B cell (primary cell): Measurements from ENCODE around the gene DIPK2A. TPM values are rescaled to one million over a fixed set of nuclear protein-coding genes. Genes with fewer than 3 reads are reported as not detected.

ENCODE experiments used
- ATAC-seq: fragments of 200-7000 bp; cut with Tn5 transposase; one replicate; pipeline ENCODE4 v1.10.0; 2021; ENCODE audit warnings: low read depth, mild to moderate bottlenecking, moderate number of reproducible peaks, moderate library complexity
- CTCF ChIA-PET: fragments of 350-600 bp; sonication (Branson Sonifier 250); formaldehyde crosslinking; loops from one replicate; lab custom pipeline; 2021; ENCODE audit warnings: antibody characterized with exemption, inconsistent platforms; lab: Charles Lee
- POLR2A ChIA-PET: fragments of 350-600 bp; sonication (Branson Sonifier 250); formaldehyde crosslinking; loops from one replicate; lab custom pipeline; 2021; ENCODE audit warnings: antibody characterized with exemption; lab: Charles Lee
- DNase-seq: peaks from one replicate; pipeline ENCODE4 v3.0.0; 2013
- H2AFZ ChIP-seq: 2 replicates; pipeline ENCODE4 v1.6.1; 2012; ENCODE audit warnings: mild to moderate bottlenecking, low read depth, low read length; ENCODE audit not compliant: insufficient read depth, poor library complexity, severe bottlenecking
- H3K27ac ChIP-seq, 2 donors: 1 replicate in 1 of 2; 2 replicates in 1 of 2; pipeline ENCODE4 v1.5.1; 2012 to 2013; ENCODE audit warnings: low read length in 2 of 2, mild to moderate bottlenecking in 2 of 2, moderate library complexity in 1 of 2
- H3K27me3 ChIP-seq, 4 experiments: fragments of 200-600 bp in 1 of 4; sonication (generic) in 1 of 4; replicated peaks in 1 of 4; 1 replicate in 2 of 4; 2 replicates in 2 of 4; pipeline versions ENCODE4 v1.6.1 to v1.7.0; 2013 to 2016; ENCODE audit warnings: low read length in 3 of 4, mild to moderate bottlenecking in 2 of 4, mixed read lengths in 1 of 4, moderate library complexity in 1 of 4; ENCODE audit not compliant: insufficient read depth in 4 of 4, control insufficient read depth in 3 of 4; ENCODE audit errors: control extremely low read depth in 1 of 4
- H3K36me3 ChIP-seq, 2 experiments: replicated peaks in 1 of 2; 1 replicate in 1 of 2; 2 replicates in 1 of 2; pipeline versions ENCODE4 v1.6.1 to v1.7.1; 2013; ENCODE audit warnings: low read length in 1 of 2; ENCODE audit not compliant: insufficient read depth in 2 of 2, control insufficient read depth in 1 of 2; ENCODE audit errors: control extremely low read depth in 1 of 2, extremely low read depth in 1 of 2
- H3K4me1 ChIP-seq, 2 donors: fragments of 200-600 bp in 1 of 2; sonication (generic) in 1 of 2; 1 replicate in 1 of 2; 2 replicates in 1 of 2; pipeline versions ENCODE4 v1.5.1 to v1.6.1; 2013 to 2017; ENCODE audit warnings: low read length in 2 of 2; ENCODE audit not compliant: control insufficient read depth in 2 of 2, insufficient read depth in 2 of 2
- H3K4me2 ChIP-seq: replicated peaks from 2 replicates; pipeline ENCODE3; 2012; ENCODE audit warnings: mild to moderate bottlenecking, low read depth, low read length; ENCODE audit not compliant: poor library complexity, severe bottlenecking
- H3K4me3 ChIP-seq, 5 experiments: fragments of 200-600 bp in 1 of 5; sonication (generic) in 1 of 5; 1 replicate in 3 of 5; 2 replicates in 2 of 5; pipeline versions ENCODE4 v1.5.1 to v1.7.0; 2011 to 2016; ENCODE audit warnings: low read length in 4 of 5, mild to moderate bottlenecking in 4 of 5, low read depth in 2 of 5, control low read depth in 1 of 5, moderate library complexity in 1 of 5; ENCODE audit not compliant: insufficient read depth in 1 of 5; ENCODE audit errors: control extremely low read depth in 1 of 5, extremely low read depth in 1 of 5
- H3K79me2 ChIP-seq: fragments of 200-600 bp; sonication (generic); one replicate; pipeline ENCODE4 v1.6.0; 2016; ENCODE audit warnings: low read length; ENCODE audit not compliant: control insufficient read depth, insufficient read depth
- H3K9ac ChIP-seq: fragments of 200-600 bp; sonication (generic); 2 replicates; pipeline ENCODE4 v1.6.1; 2017; ENCODE audit warnings: mild to moderate bottlenecking, low read length, moderate library complexity
- H3K9me3 ChIP-seq, 3 donors: one replicate each; pipeline versions ENCODE4 v1.6.1 to v1.7.1; 2013; ENCODE audit warnings: low read length in 2 of 3; ENCODE audit not compliant: control insufficient read depth in 2 of 3, insufficient read depth in 1 of 3; ENCODE audit errors: control extremely low read depth in 1 of 3
- H4K20me1 ChIP-seq: 2 replicates; pipeline ENCODE4 v1.6.0; 2012; ENCODE audit warnings: mild to moderate bottlenecking, low read length; ENCODE audit not compliant: insufficient read depth, control insufficient read depth, poor library complexity, severe bottlenecking
- H3K27ac Mint-ChIP-seq: one replicate; pipeline ENCODE4 v1.8.0; 2021; ENCODE audit warnings: mixed read lengths
- H3K27me3 Mint-ChIP-seq: one replicate; pipeline ENCODE4 v1.8.0; 2021; ENCODE audit warnings: mixed read lengths
- H3K4me1 Mint-ChIP-seq: one replicate; pipeline ENCODE4 v1.8.0; 2021; ENCODE audit warnings: mixed read lengths
- H3K4me3 Mint-ChIP-seq: one replicate; pipeline ENCODE4 v1.8.0; 2021; ENCODE audit warnings: mixed read lengths
- H3K9me3 Mint-ChIP-seq: one replicate; pipeline ENCODE4 v1.8.0; 2022; ENCODE audit warnings: mixed read lengths; ENCODE audit not compliant: insufficient read depth
- EZH2 ChIP-seq: IDR thresholded peaks from 2 replicates; pipeline ENCODE4 v1.6.1; 2012; ENCODE audit warnings: borderline replicate concordance, low read depth, mild to moderate bottlenecking, moderate library complexity, low read length; ENCODE audit not compliant: insufficient read depth, poor library complexity, severe bottlenecking
- intact Hi-C: fragments of 100-400 bp; cut with micrococcal nuclease; formaldehyde crosslinking; loops from one replicate; pipeline ENCODE4 v1.10.0; 2022
- polyA plus RNA-seq: library from polyadenylated mRNA; depleted of rRNA; stranded (reverse); fragments of >200 nt; gene quantifications from 2 replicates; pipeline ENCODE4 v1.2.3, GENCODE V29; 2012
- total RNA-seq, 2 donors: library from RNA; stranded (reverse); fragments of 120-200 nt in 1 of 2; gene quantifications; 1 replicate in 1 of 2; 2 replicates in 1 of 2; pipeline versions ENCODE4 v1.2.3 to v1.2.4, GENCODE V29; 2013 to 2022
- TF ChIP-seq, protein P1 (sequence below): fragments of 200-600 bp; IDR thresholded peaks from one replicate; pipeline ENCODE4 v1.8.0; 2022; ENCODE audit warnings: antibody characterized with exemption, mild to moderate bottlenecking

The DIPK2A gene
- total and polyA plus RNA-seq, 2 donors (not counting 1 experiment from before 2014, with no cell fraction given), result 16.3 to 55.3 TPM

DNA sequence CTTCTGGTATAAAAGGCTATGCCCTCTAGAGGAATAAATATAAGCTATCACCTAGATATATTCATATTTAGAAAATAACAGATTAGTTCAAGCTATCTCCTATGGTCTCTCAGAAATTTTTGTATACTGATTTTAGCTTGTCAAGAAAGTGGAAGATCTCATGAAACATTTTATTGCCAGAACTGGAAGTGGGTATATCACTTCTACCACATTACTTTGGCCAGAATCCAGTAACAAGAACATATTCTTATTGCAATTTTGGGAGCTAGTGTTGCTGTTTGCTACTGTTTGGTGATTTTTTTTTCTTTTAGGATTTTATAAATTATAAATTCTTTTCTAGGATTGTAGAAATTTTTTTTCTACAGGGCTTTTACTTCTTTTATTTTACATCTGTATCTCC is 14.2 kb upstream of the DIPK2A start:
- no peak overlapping the region for H3K27ac ChIP-seq
- peaks cover 3% of the 10 kb centered on the region for H3K4me1 Mint-ChIP-seq
- no peak overlapping the region for H3K4me3 Mint-ChIP-seq
- H3K9me3 ChIP-seq, result peaks cover 0 to 7% (median 5%) of the 10 kb centered on the region in 3 donors
- H4K20me1 ChIP-seq, result no peaks in the 10 kb centered on the region
- no peak overlapping the region for H3K4me2 ChIP-seq
- H3K36me3 ChIP-seq, result no peaks in the 10 kb centered on the region
- DNase-seq (no peak), ATAC-seq (no peak)
- no peak overlapping the region for H3K27ac Mint-ChIP-seq
- ChIA-PET POLR2A (no interaction called here), CTCF (interaction anchor here (0.7 to 6.1 kb wide), 4 partner anchors 10 to 63 kb away, joined by 3 to 30 read pairs (median 8); partner anchors contain the start of gene DIPK2A)
- H3K79me2 ChIP-seq, result no peaks in the 10 kb centered on the region
- H3K9ac ChIP-seq, result no peak overlapping the region
- H3K27me3 Mint-ChIP-seq, result peaks cover 8% of the 10 kb centered on the region
- no peak overlapping the region for H3K4me3 ChIP-seq
- no peaks in the 10 kb centered on the region for H3K9me3 Mint-ChIP-seq
- intact Hi-C loops, result no loop called here
- H3K4me1 ChIP-seq, result no peaks in the 10 kb centered on the region
- H3K27me3 ChIP-seq, result no peaks in the 10 kb centered on the region
- no peak overlapping the region for H2AFZ ChIP-seq
- TF ChIP-seq, protein P1, sequence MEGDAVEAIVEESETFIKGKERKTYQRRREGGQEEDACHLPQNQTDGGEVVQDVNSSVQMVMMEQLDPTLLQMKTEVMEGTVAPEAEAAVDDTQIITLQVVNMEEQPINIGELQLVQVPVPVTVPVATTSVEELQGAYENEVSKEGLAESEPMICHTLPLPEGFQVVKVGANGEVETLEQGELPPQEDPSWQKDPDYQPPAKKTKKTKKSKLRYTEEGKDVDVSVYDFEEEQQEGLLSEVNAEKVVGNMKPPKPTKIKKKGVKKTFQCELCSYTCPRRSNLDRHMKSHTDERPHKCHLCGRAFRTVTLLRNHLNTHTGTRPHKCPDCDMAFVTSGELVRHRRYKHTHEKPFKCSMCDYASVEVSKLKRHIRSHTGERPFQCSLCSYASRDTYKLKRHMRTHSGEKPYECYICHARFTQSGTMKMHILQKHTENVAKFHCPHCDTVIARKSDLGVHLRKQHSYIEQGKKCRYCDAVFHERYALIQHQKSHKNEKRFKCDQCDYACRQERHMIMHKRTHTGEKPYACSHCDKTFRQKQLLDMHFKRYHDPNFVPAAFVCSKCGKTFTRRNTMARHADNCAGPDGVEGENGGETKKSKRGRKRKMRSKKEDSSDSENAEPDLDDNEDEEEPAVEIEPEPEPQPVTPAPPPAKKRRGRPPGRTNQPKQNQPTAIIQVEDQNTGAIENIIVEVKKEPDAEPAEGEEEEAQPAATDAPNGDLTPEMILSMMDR, result no peak
- no peak for TF ChIP-seq EZH2

DNA sequence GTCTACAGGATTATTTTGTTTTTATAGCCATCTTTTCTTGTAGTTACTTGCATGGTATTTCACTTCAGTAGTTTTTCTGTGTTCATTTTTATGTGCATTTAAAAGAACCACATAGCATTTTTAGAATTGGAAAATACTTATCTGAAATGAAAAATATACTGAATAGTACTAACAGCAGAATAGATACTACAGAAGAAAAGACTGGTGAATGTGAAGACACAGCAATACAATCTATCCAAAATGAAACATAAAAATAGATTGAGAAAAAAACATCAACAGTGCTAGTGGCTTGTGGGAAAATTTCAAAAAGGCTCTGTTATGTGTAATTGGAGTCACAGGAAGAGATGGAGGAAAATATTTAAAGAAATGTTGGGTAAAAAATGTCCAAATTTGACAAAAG is 12.7 kb upstream of the DIPK2A start:
- Histone ChIP-seq H3K4me3 (no peak overlapping the region), H3K9ac (no peak overlapping the region), H3K27ac (no peak overlapping the region), H3K36me3 (no peaks in the 10 kb centered on the region), H3K27me3 (no peaks in the 10 kb centered on the region), H3K4me2 (no peak overlapping the region), H3K79me2 (no peaks in the 10 kb centered on the region), H3K4me1 (no peaks in the 10 kb centered on the region), H4K20me1 (no peaks in the 10 kb centered on the region), H3K9me3 (peaks cover 0 to 7% (median 5%) of the 10 kb centered on the region in 3 donors), H2AFZ (no peak overlapping the region)
- peaks cover 3% of the 10 kb centered on the region for H3K4me1 Mint-ChIP-seq
- DNase-seq (no peak), ATAC-seq (no peak)
- no peaks in the 10 kb centered on the region for H3K9me3 Mint-ChIP-seq
- TF ChIP-seq EZH2, result no peak
- TF ChIP-seq, protein P1, result no peak
- no peak overlapping the region for H3K4me3 Mint-ChIP-seq
- peaks cover 21% of the 10 kb centered on the region for H3K27me3 Mint-ChIP-seq
- ChIA-PET POLR2A (no interaction called here), CTCF (interaction anchor here (3.5 to 6.1 kb wide), 2 partner anchors 12 to 64 kb away, joined by 13 to 30 read pairs; partner anchors contain the start of gene DIPK2A)
- no peak overlapping the region for H3K27ac Mint-ChIP-seq
- intact Hi-C loops, result no loop called here
